Stimulated activated CD8-positive, alpha-beta memory T cell treated with anti-CD3 and anti-CD28 coated beads, Interleukin-7, amount 100 ng/mL, for 48 hours (primary cell): ENCODE results near the gene DTHD1.

Experiments
- DNase-seq, 2 donors: peaks; one replicate each; pipeline ENCODE4 v3.0.0-alpha.2; 2020; ENCODE audit warnings: low read depth in 1 of 2; ENCODE audit errors: extremely low read depth in 1 of 2

DTHD1 gene

DNA sequence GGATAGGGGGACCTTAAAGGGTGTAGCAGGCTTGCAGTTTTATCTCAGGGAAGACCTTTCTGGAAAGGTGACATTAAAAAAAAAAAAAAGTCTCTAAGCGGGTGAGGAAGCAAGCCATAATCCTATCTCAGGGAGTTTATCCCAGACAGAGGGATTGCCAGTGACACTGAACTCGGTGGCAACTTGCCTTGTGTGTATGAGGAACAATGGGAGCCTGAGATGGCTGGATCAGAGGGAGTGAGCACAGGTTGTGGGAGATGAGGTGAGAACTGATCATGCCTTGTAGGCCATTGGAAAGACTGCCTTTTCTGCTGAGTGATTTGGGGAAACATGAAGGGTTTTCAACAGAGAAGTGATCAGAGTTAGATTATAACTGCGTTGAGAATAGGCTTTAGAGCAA lies 31.1 kb downstream of the DTHD1 start:
- no peak for DNase-seq

DNA sequence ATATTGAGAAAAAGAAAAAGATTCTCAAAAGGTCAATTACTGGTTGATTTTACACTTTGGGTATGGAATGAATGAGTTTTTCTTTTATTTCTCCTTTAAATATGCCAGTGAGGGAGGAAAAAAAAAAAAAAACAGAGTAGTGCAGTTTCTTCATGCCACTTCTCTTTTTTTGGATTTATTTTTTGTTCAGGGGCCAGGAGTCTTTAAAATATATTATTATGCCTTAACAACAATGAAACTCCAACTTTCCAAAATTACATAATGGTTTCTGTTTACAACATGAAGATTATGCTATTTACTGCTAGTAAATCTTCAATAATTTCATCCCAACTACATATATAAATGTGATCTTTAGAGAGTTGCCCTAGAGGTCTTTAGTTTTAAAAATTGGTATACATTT lies 31.9 kb downstream of the DTHD1 start:
- no peak for DNase-seq

DNA sequence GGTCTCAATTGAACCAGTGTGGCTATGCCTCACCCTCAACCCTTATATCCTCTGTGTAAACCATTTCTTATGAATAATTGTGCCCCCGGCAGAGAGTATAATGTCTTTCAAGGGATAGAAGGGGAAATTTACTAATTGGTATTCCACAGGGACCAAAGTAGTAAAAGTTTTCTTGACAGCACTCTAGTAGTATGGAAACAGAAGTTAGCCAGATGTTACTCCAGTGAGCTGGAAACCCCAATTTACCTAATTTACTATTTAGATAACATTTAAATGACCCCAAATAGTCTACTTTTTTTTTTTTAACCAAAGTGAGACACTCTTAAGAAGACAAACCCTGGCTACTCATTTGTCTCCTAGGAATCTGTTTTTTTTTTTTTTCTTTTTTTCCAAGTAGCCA lies 32.3 kb downstream of the DTHD1 start:
- DNase-seq: no peak

DNA sequence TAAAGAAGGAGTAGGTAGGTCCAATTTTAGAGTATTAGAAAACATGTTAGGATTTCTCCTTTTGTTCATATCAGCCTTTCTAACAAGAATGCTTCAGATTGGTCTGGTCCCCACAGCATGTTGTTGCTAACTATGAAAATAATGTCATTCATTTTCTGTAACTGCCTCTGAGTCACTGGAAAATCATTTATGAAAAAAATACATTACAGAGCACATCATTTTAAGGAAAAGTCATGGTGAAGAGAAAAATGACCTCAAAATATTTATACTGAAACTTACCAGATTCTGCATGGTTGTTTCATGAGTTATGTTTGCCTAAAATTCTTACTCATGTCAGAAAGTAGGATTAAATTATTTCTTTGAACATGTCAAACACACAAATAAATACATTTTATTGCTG lies 35.2 kb downstream of the DTHD1 start:
- DNase-seq: no peak

DNA sequence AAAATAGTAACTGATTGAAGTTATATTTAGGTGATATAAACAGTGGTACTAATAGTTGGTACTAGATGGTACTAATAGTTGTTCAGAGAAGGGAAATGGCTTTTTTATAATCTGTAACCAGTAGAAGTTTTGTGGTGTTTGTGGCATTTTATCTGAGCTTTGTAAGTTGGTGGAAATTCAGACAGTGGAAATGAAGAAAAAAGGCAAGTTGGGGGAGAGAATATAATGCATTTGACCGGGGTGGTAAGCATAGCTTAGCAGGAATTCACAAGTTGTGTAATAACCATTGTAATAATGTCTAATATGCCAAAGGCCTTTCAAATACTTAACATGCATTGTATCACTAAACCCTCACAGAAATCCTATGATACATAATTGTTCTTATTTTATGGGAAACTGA lies 36.3 kb downstream of the DTHD1 start:
- no peak for DNase-seq

DNA sequence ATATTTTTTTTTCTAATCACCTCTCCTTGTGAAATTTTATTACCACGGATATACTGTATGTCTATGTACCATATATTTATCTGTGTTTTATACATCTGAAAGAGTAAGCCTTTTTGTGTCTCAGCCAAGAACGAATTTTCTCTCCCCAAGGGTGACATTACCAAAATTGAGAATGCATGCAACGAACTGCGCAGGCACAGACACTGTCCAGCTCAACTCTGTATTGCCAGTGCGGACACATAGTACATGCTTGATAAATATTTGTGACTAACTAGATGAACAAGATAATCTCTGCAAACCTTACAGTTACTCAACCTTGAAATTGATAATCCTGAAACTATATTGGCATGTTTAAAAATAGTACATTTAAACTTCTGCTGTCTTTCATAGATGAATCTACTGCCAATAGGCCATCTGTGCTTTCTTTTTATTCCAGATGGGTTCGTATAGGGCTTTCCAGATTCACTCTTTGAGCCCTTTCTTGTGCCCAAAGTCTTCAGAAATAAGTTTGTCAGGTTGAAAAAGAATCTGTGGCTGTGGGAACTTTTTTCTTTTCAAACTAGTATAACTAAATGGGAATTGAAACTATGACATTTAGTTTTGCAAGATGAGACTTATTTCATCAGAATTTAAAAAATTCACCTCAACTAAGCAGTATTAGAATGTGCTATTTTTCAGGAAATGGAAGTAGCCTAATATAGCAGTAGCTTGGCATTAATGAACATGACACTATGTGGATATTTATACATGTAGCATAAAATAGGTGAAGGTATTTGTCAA lies 38.9 kb downstream of the DTHD1 start:
- no peak for DNase-seq

DNA sequence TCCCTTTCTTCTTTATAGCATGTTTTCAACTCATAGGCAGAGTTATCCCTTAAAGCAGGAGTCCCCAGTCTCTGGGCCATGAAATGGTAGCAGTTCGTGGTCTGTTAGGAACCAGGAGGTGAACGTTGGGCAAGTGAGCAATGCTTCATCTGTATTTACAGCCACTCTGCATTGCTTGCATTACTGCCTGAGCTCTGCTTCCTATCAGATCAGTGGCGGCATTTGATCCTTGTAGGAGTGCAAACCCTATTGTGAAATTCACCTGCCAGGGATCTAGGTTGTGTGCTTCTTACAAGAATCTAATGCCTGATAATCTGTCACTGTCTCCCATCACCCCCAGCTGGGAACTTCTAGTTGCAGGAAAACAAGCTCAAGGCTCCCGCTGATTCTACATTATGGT lies 39.8 kb downstream of the DTHD1 start:
- DNase-seq: no peak

DNA sequence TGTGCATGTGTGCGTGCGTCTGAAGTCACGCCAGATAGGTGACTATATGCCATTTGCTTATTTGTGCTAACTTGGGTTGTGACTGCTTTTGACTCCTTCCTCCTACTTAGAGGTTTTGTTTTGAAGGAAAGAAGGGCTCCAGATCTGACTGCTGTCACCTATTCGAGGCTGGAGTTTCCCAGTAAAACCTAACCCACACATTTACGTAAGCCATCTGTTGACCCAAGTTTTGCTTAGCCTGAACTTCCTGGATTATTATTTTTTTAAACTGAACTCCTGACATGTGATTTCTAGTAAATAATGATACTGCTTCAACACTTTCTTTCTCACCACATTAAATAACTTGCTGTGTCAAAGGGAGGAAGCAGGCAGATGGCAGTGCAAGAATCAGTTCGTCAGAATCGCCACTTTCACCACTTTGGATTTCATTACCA lies 41.5 kb downstream of the DTHD1 start:
- DNase-seq: no peak

DNA sequence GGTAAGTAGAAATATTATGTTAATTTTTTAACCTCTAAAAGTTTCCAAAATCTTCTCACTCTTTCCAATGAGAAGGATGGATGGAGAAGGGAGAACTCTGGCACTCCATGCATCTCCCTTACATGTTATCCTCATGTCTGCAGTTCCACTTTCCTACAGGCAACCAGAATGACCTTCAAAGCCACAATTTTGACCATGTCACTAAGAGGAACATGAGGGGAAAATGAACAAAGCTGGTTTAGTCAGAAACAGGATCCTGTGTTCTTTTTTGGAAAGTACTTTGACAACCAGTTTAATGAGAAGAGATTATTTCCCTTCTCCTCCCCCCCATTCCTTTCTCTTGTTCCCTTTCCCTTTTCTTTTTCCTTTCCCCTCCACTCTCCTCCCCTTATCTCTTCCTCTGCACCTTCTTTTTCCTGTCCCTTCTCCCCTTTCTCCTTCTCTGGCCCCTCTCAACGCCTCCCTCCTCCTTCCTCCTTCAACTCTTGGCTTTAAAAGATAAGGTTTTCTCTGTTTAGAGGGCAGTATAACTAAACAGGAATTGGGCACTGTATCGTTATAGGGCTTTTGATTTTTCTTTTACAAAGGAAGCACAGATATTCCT lies 42.5 kb downstream of the DTHD1 start:
- DNase-seq: no peak

DNA sequence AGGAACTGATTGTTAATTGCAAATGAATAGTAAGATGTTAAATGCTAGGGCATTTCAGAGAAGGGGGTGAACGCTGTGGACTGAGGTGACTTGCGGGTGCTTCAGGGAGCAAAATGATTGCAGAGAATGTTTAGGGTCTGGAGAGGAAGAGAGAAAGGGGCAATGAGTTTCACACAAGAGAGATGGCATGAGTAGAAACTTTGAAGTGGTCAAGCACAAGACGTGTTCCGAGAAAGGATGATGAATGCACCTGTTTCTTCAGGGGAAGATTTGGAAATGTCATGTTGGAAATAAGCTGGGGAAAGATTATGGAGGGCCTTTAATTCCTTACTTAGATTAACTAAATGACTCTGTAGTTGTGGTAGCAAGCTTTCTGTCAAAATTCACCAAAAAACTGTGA lies 43.4 kb downstream of the DTHD1 start:
- DNase-seq: no peak

DNA sequence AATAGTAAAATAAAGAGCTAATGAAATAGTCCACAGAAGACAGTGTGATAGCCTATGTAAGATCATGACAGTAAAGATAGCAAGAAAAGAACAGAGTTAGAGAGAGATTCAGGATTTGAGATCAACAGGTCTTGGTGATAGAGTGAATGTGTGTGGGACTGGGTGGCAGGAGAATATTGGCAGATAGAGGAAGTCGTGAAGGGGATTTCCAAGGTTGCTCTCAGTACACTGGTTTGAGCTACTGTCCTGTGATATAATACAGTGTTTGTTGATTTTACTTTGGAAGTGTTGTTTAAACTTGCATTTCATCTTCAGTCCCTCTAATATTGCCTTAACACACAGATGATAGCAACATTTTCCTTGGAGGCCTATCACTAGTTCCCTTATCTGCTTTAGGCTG lies 44.1 kb downstream of the DTHD1 start:
- no peak for DNase-seq

DNA sequence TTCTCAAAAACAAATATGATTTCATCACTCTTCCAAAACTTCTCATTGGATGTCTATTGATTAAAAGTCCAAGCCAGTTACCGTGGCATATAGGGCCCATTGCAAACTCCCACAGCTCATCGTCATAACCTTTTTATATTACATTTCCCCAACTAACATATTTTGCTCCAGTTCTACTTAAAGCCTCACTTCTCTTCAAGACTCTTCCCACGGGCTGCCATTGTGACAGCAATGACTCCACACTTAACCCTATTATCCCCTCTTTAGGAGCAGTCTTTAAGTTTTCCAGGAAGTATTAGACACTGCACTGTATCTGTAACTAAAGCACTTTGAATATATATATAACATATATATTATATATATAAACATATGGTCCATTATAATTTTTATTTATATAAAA lies 44.5 kb downstream of the DTHD1 start:
- DNase-seq: no peak

DNA sequence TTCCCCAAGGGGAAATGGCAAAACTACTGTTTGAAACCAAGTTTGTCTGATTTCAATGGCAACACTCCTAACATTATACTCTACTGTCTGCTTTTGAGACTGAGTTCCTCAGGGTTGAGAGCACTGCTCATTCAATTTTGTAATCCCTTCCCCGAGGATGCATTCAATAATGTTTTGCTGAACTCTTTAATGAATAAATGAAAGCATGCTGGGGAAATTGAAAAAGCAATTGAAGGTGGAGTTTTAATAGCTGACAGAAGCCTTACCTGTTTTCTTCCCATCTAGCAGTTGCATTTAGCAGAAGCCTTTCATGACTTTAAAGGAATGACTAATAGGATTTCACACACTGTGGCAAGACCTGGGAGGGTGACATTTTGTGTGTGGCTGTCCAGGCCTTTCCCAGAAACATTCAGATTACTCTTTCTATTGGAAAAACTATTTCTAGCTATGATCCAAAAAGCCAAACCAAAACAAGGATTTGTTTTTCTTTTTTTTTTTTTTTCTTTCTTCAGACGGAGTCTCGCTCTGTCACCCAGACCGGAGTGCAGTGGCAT lies 45.1 kb downstream of the DTHD1 start:
- no peak for DNase-seq

DNA sequence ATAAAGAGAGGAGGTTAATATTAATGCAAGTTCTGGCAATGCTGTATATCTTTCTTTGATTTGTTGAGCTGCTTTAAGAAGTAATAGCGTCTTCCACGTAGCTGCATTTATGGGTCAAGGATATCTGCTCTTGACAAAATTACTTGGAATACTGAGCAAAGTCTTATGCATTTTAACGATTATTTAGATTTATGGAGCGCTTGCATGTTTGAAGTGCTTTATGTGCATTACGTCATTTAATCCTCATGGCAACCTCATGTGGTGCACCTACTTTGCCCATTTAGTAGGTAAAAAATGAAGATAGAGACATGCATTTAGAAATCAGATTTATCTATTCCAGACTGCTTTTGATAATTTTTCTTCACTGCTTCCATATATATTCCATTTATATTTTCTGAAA lies 46.0 kb downstream of the DTHD1 start:
- DNase-seq: no peak

DNA sequence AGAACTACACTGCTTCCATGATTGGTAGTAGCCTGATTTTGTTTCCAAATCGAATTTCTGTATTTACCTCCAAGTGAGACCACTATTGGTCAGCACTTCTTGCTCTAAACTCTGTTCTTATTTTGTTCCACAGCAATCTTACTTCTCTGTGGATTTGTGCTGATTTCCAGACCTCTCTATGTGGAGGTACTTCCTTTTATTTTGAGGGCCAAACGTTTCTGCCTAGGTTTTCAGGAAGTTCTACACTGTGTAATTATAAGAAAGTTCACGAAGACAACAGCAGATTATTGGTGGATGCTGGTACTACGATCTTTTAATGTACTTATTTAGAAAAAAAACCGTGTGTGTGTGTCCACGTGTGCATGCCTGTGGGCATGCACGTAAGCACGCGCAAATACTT lies 46.7 kb downstream of the DTHD1 start:
- no peak for DNase-seq

DNA sequence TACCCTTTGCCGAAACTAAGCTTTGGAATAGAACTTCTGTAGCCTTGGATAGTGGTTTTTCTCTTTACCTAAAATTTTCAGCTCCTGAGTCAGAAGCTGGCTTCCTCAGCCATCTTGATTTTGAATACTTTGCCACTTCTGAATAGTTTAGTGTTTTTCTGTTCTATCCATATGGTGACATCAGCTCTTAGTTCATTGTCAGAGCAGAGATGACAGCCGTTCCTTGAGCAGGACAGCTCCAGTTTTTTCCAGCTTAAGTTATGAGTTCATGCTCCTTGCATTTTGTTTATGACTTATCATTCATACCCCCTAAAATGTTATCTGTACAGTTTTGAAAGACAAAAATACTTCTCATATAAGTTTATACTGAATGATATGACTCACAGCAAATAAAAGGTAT lies 47.8 kb downstream of the DTHD1 start:
- DNase-seq: no peak

DNA sequence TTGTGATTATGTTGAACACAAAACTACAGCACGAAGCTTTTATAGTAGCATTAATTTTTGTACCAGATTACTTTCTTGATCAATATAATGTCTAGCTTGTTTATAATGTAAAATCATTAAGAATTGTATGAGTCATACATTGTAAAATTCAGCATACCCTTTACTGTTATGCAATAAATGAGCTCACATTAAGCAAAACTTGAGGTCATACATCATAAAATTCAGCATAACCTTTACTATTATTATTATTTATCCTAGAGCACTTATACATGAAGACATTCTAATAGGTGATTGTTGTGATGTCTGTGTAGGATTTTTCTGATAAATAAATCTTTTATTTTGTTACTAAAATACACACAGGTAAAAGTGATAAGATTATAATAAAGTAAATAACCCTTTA lies 49.4 kb downstream of the DTHD1 start:
- DNase-seq: no peak

DNA sequence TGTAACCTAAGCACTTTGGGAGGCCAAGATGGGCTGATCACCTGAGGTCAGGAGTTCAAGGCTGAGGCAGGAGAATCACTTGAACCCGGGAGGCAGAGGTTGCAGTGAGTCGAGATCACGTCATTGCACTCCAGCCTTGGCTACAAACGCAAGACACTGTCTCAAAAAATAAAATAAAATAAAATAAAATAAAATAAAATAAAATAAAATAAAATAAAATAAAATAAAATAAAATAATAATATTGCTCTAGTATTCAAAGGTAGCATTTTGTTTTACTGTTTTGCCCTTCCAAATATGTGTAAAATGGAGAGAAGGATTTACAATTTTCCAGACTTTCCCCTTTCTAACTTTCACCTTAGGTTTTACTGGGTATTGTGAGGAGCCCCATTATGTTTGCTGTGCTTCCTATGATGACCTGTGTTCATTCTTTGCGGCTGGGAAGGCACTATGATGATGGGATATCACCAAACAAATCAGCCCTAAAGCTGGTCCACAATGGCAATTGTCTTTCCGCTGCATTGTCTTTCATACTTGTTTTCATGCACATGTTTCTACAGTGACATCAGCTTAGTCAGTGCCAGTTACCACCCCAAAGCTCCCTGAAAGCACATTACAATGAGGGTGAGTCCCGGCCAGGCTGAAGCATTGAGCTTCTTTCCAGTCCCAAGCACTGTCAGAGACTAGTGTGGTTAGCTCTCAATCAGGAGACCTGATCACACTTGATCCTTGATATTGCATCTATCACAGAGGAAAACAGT lies 50.8 kb downstream of the DTHD1 start:
- no peak for DNase-seq

DNA sequence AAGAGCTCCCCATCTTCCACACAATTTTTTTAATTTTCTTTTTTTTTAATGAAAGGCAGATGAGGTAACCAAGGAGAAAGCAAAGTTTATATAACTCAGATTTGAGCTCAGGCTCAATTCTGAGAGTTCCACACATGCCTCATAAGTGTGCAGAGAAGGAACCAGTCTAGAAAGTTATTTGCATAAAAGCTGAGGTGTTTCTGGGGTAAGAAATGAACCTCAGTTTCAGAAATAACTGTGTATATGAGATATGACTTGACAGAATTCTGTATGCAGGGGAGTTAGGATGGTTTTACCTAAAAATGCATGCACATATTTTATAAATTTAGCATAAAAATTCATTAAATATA lies 51.3 kb downstream of the DTHD1 start:
- no peak for DNase-seq

DNA sequence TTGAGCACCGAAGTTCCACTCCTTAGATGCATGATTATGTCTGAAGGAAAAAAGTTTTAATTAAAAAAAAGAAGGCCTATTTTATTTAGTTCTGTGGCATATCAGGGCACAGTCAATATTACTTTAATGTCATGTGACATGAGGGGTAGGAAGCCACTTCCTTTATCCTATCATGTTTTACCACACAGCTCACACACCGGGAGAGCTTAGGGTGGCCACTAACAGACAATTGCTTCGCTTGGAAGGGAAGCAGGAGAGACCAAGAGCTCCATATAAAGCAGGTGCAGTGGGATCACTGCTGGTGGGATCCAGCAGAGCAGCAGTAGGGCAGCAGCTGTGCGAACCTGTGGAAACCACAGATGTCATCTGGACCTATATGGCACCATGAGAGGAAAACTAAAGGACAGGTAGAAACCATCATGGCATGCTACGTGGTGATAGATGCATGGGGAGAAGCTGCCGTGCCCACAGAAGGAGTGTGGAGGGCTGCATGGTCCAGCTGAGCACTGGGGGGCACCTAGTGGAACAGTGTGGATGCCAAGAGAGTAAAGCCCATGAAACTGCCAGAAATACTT lies 52.0 kb downstream of the DTHD1 start:
- no peak for DNase-seq

DNA sequence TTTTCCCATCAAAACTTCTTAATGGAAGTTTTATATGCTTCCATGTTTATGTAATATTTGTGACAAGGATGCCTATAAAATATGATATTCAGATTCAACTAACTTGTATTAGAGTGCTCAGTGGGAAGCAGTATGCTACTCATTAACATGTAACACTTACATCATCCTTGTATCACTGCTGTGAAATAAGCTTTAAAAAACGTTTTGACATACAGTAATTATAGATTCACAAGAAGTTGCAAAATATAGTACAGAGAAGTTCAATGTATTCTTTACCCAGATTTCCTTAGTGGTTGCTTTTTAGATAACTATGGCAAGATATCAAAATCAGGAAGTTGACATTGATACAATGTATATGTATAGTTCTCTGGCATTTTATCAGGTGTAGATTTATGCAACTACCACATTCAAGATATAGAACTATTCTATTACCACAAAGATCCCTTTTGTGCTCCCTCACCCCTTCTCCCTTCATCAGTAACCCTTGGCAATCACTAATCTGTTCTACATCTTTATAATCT lies 56.3 kb downstream of the DTHD1 start:
- no peak for DNase-seq
